SK-N-SH (cell line): ENCODE data around the gene ABCC10. TPM values are rescaled to one million over a fixed set of nuclear protein-coding genes. Genes with fewer than 3 reads are reported as not detected.

ENCODE experiments used
- CTCF ChIA-PET: fragments of 300-600, 350-600 bp; formaldehyde crosslinking; extraction: SDS; loops from one replicate; lab custom pipeline; 2021; lab: Yijun Ruan, JAX
- POLR2A ChIA-PET: fragments of 350-600 bp; sonication (Branson Sonifier 250); formaldehyde crosslinking; extraction: SDS; loops from one replicate; lab custom pipeline; 2020; ENCODE audit warnings: antibody characterized with exemption, inconsistent platforms; lab: Yijun Ruan, JAX
- DNase-seq: peaks from one replicate; pipeline ENCODE4 v3.0.0; 2012
- H2AFZ ChIP-seq: fragments of 200-600 bp; sonication (generic); 2 replicates; pipeline ENCODE4 v1.8.1; 2016; ENCODE audit warnings: antibody characterized with exemption, mild to moderate bottlenecking, low read depth
- H3F3A ChIP-seq: fragments of 200-600 bp; sonication (generic); replicated peaks from 2 replicates; pipeline ENCODE3; 2016; ENCODE audit warnings: antibody characterized with exemption, mild to moderate bottlenecking; ENCODE audit not compliant: insufficient read depth
- H3K27ac ChIP-seq, 2 experiments: fragments of 200-500 bp in 1 of 2; fragments of 200-600 bp in 1 of 2; sonication (Bioruptor generic) in 1 of 2; sonication (generic), shearing (Covaris generic) in 1 of 2; 2 replicates each; pipeline versions ENCODE4 v1.5.1 to v1.6.1; 2014 to 2016; ENCODE audit warnings: low read depth in 2 of 2, inconsistent platforms in 1 of 2, low read length in 1 of 2, mild to moderate bottlenecking in 1 of 2, mixed read lengths in 1 of 2
- H3K27me3 ChIP-seq: fragments of 200-600 bp; sonication (generic), shearing (Covaris generic); 2 replicates; pipeline ENCODE4 v1.6.1; 2016; ENCODE audit warnings: mixed run types; ENCODE audit not compliant: insufficient read depth
- H3K36me3 ChIP-seq, 2 experiments: fragments of 200-500 bp in 1 of 2; fragments of 200-600 bp in 1 of 2; sonication (Bioruptor generic) in 1 of 2; sonication (generic) in 1 of 2; replicated peaks in 1 of 2; 2 replicates each; pipeline versions ENCODE3 to v1.5.1; 2014 to 2016; ENCODE audit warnings: low read length in 1 of 2, mild to moderate bottlenecking in 1 of 2; ENCODE audit not compliant: insufficient read depth in 2 of 2, control insufficient read depth in 1 of 2
- H3K4me1 ChIP-seq, 2 experiments: fragments of 200-500 bp in 1 of 2; fragments of 200-600 bp in 1 of 2; sonication (Bioruptor generic) in 1 of 2; sonication (generic), shearing (Covaris generic) in 1 of 2; 2 replicates each; pipeline versions ENCODE4 v1.5.1 to v1.6.1; 2014 to 2016; ENCODE audit warnings: low read depth in 1 of 2, low read length in 1 of 2, mixed run types in 1 of 2; ENCODE audit not compliant: insufficient read depth in 2 of 2, control insufficient read depth in 1 of 2
- H3K4me2 ChIP-seq: fragments of 200-600 bp; sonication (generic), shearing (Covaris generic); 2 replicates; pipeline ENCODE4 v1.6.1; 2017; ENCODE audit warnings: mixed run types
- H3K4me3 ChIP-seq, 2 experiments: fragments of 200-500 bp in 1 of 2; fragments of 200-600 bp in 1 of 2; sonication (Bioruptor generic) in 1 of 2; sonication (generic), shearing (Covaris generic) in 1 of 2; 2 replicates each; pipeline versions ENCODE4 v1.5.1 to v1.8.1; 2014 to 2016; ENCODE audit warnings: low read depth in 2 of 2, inconsistent platforms in 1 of 2, low read length in 1 of 2, mild to moderate bottlenecking in 1 of 2, mixed read lengths in 1 of 2, moderate library complexity in 1 of 2
- H3K79me2 ChIP-seq: fragments of 200-600 bp; sonication (generic); 2 replicates; pipeline ENCODE4 v1.8.1; 2017; ENCODE audit warnings: mild to moderate bottlenecking; ENCODE audit not compliant: insufficient read depth
- H3K9ac ChIP-seq: fragments of 200-600 bp; sonication (generic); 2 replicates; pipeline ENCODE4 v1.6.1; 2017; ENCODE audit warnings: mixed run types
- H3K9me2 ChIP-seq: fragments of 200-600 bp; sonication (generic); 2 replicates; pipeline ENCODE4 v1.6.1; 2017; ENCODE audit warnings: mixed run types
- H3K9me3 ChIP-seq: fragments of 200-600 bp; sonication (generic); 2 replicates; pipeline ENCODE4 v1.6.1; 2017; ENCODE audit warnings: mixed run types, mild to moderate bottlenecking, moderate library complexity
- H4K20me1 ChIP-seq: fragments of 200-600 bp; sonication (generic); 2 replicates; pipeline ENCODE4 v1.6.1; 2017; ENCODE audit warnings: mild to moderate bottlenecking, mixed run types; ENCODE audit not compliant: insufficient read depth
- EP300 ChIP-seq, 2 experiments: IDR thresholded peaks; 2 replicates each; pipeline versions ENCODE4 v1.4.0 to v1.6.1; 2012; ENCODE audit warnings: borderline replicate concordance in 1 of 2, low read depth in 1 of 2, low read length in 1 of 2
- FOXM1 ChIP-seq: IDR thresholded peaks from 2 replicates; pipeline ENCODE4 v1.4.0; 2012; ENCODE audit warnings: low read depth, mild to moderate bottlenecking
- GABPA ChIP-seq: IDR thresholded peaks from 2 replicates; pipeline ENCODE4 v1.4.0; 2012; ENCODE audit warnings: low read depth, mild to moderate bottlenecking
- GATA2 ChIP-seq: sonication (generic); formaldehyde crosslinking; IDR thresholded peaks from 2 replicates; pipeline ENCODE4 v1.5.0; 2020; ENCODE audit warnings: mild to moderate bottlenecking, missing genetic modification reagents
- JUND ChIP-seq: IDR thresholded peaks from 2 replicates; pipeline ENCODE4 v1.4.0; 2012
- MEF2A ChIP-seq: IDR thresholded peaks from 2 replicates; pipeline ENCODE4 v1.4.0; 2012; ENCODE audit warnings: low read depth, borderline replicate concordance
- NFIC ChIP-seq: IDR thresholded peaks from 2 replicates; pipeline ENCODE4 v1.4.0; 2012; ENCODE audit warnings: borderline replicate concordance
- NRF1 ChIP-seq: IDR thresholded peaks from 2 replicates; pipeline ENCODE4 v1.6.1; 2012; ENCODE audit warnings: low read depth, mild to moderate bottlenecking, low read length
- RCOR1 ChIP-seq: fragments of 150-350 bp; IDR thresholded peaks from 2 replicates; pipeline ENCODE4 v1.6.1; 2017; ENCODE audit warnings: antibody characterized with exemption, low read length
- REST ChIP-seq: IDR thresholded peaks from 2 replicates; pipeline ENCODE4 v1.6.1; 2012; ENCODE audit warnings: mild to moderate bottlenecking, low read depth, low read length, moderate library complexity
- RFX5 ChIP-seq: IDR thresholded peaks from 2 replicates; pipeline ENCODE4 v1.6.1; 2012; ENCODE audit warnings: mild to moderate bottlenecking, improper control_type of control experiment, low read length
- RXRA ChIP-seq: IDR thresholded peaks from 2 replicates; pipeline ENCODE4 v1.4.0; 2012; ENCODE audit warnings: low read depth, mild to moderate bottlenecking, borderline replicate concordance
- SIN3A ChIP-seq: IDR thresholded peaks from 2 replicates; pipeline ENCODE4 v1.6.1; 2012; ENCODE audit warnings: low read depth, mild to moderate bottlenecking, low read length, moderate library complexity, borderline replicate concordance
- SMC3 ChIP-seq: IDR thresholded peaks from 2 replicates; pipeline ENCODE4 v1.6.1; 2012; ENCODE audit warnings: low read depth, low read length, improper control_type of control experiment
- TCF12 ChIP-seq: IDR thresholded peaks from 2 replicates; pipeline ENCODE4 v1.4.0; 2012
- TEAD4 ChIP-seq: IDR thresholded peaks from 2 replicates; pipeline ENCODE4 v1.4.0; 2012; ENCODE audit warnings: mild to moderate bottlenecking, borderline replicate concordance; ENCODE audit not compliant: insufficient read depth
- YY1 ChIP-seq: IDR thresholded peaks from 2 replicates; pipeline ENCODE4 v1.4.0; 2012; ENCODE audit warnings: low read depth, mild to moderate bottlenecking
- WGBS: methylation state at CpG from one replicate; pipeline ENCODE4 v1.1.6; 2017; ENCODE audit warnings: low lambda C conversion rate; 5-methylcytosine and 5-hydroxymethylcytosine counted together
- polyA plus RNA-seq, 3 experiments: library from polyadenylated mRNA; depleted of rRNA; stranded (reverse); fragments of >200 nt; gene quantifications; 2 replicates each; pipeline ENCODE4 v1.2.3, GENCODE V29; 2012
- TF ChIP-seq, protein P1 (sequence below): IDR thresholded peaks from 2 replicates; pipeline ENCODE4 v1.4.0; 2012; ENCODE audit warnings: low read depth
- TF ChIP-seq, protein P2 (sequence below): IDR thresholded peaks from 2 replicates; pipeline ENCODE4; 2012

ABCC10 gene
- polyA plus RNA-seq, 1 of the 3 experiments (the other 2 are of a cell fraction): 28.3 TPM

GRCh38 chr6:43451348-43451747, 24.0 kb downstream of the ABCC10 start:
- Histone ChIP-seq H3K9me2 (no peaks in the 10 kb centered on the region), H3K27me3 (peaks cover 5% of the 10 kb centered on the region; the same call in 1 of the 2 replicates), H3F3A (peaks cover 11% of the 10 kb centered on the region), H3K4me3 (no peak overlapping the region), H3K36me3 (peaks cover 3 to 33% of the 10 kb centered on the region in 2 experiments), H3K4me2 (no peak overlapping the region), H4K20me1 (no peaks in the 10 kb centered on the region), H3K9ac (no peak overlapping the region), H3K4me1 (peaks cover 0 to 8% of the 10 kb centered on the region in 2 experiments; a peak in 1 of 4 replicates), H3K79me2 (no peaks in the 10 kb centered on the region), H3K9me3 (no peaks in the 10 kb centered on the region), H2AFZ (no peak overlapping the region), H3K27ac (no peak overlapping the region)
- ChIA-PET CTCF (interaction anchor here (0.6 to 6.1 kb wide), 2 partner anchors 55 to 57 kb away, joined by 3 to 35 read pairs; no protein-coding TSS in a partner anchor), POLR2A (interaction anchor here (0.5 kb wide), 1 partner anchor 16 kb away, joined by 3 read pairs; no protein-coding TSS in a partner anchor)
- 76% methylated on average over 3 of the region's 4 CpGs for WGBS
- no peak for TF ChIP-seq REST
- no peak for TF ChIP-seq GATA2
- no peak for TF ChIP-seq RXRA
- no peak for TF ChIP-seq NFIC
- no peak for TF ChIP-seq EP300 (IDR thresholded peaks at IDR 0.05; ENCODE audit: borderline replicate concordance in 1 of 2, low read depth in 1 of 2, low read length in 1 of 2)
- TF ChIP-seq, protein P1, sequence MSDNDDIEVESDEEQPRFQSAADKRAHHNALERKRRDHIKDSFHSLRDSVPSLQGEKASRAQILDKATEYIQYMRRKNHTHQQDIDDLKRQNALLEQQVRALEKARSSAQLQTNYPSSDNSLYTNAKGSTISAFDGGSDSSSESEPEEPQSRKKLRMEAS: no peak
- TF ChIP-seq RCOR1: no peak
- DNase-seq: no peak

GRCh38 chr6:43451939-43452338, 24.6 kb downstream of the ABCC10 start:
- DNase-seq: no peak
- H3K27me3 ChIP-seq: peaks cover 7% of the 10 kb centered on the region; the same call in 1 of the 2 replicates
- no peak overlapping the region for H3K4me3 ChIP-seq
- H3K4me1 ChIP-seq: peaks cover 0 to 8% of the 10 kb centered on the region in 2 experiments; a peak in 1 of 4 replicates
- CTCF ChIA-PET: interaction anchor here (0.9 to 14.6 kb wide), 4 partner anchors 16 to 64 kb away, joined by 3 to 382 read pairs (median 19); partner anchors contain the start of gene LRRC73
- 97% methylated on average over 7 of the region's 8 CpGs for WGBS
- peaks cover 11% of the 10 kb centered on the region for H3F3A ChIP-seq
- H3K4me2 ChIP-seq: no peak overlapping the region
- no peaks in the 10 kb centered on the region for H3K79me2 ChIP-seq
- no peaks in the 10 kb centered on the region for H4K20me1 ChIP-seq
- H2AFZ ChIP-seq: no peak overlapping the region
- POLR2A ChIA-PET: no interaction called here
- H3K9ac ChIP-seq: no peak overlapping the region
- peaks cover 3 to 33% of the 10 kb centered on the region in 2 experiments for H3K36me3 ChIP-seq
- H3K9me3 ChIP-seq: no peaks in the 10 kb centered on the region
- H3K9me2 ChIP-seq: no peaks in the 10 kb centered on the region
- no peak overlapping the region for H3K27ac ChIP-seq
- TF ChIP-seq SMC3: no peak
- TF ChIP-seq, protein P2, sequence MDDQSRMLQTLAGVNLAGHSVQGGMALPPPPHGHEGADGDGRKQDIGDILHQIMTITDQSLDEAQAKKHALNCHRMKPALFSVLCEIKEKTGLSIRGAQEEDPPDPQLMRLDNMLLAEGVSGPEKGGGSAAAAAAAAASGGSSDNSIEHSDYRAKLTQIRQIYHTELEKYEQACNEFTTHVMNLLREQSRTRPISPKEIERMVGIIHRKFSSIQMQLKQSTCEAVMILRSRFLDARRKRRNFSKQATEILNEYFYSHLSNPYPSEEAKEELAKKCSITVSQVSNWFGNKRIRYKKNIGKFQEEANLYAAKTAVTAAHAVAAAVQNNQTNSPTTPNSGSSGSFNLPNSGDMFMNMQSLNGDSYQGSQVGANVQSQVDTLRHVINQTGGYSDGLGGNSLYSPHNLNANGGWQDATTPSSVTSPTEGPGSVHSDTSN: no peak
- no peak for TF ChIP-seq GABPA
- no peak for TF ChIP-seq TEAD4
- no peak for TF ChIP-seq GATA2
- TF ChIP-seq TCF12: no peak
- no peak for TF ChIP-seq RCOR1
- TF ChIP-seq MEF2A: no peak
- no peak for TF ChIP-seq RFX5
- TF ChIP-seq JUND: no peak
- TF ChIP-seq YY1: no peak
- TF ChIP-seq NRF1: no peak
- TF ChIP-seq SIN3A: no peak
- TF ChIP-seq REST: no peak
- TF ChIP-seq FOXM1: no peak
